GM23338 (cell line): ENCODE results near the gene XYLT1. TPM values are rescaled to one million over a fixed set of nuclear protein-coding genes. Genes with fewer than 3 reads are reported as not detected.

ENCODE experiments used
- ATAC-seq: fragments of 200-7000 bp; cut with Tn5 transposase; 3 replicates; pipeline ENCODE4 v1.9.1; 2020
- DNase-seq: peaks from one replicate; pipeline ENCODE4 v3.0.0-alpha.2; 2015; ENCODE audit warnings: low spot score
- H2AFZ ChIP-seq: fragments of 200-600 bp; sonication (generic); 2 replicates; pipeline ENCODE4 v1.8.0; 2016; ENCODE audit warnings: antibody characterized with exemption, mild to moderate bottlenecking, moderate library complexity
- H3F3A ChIP-seq: fragments of 200-600 bp; sonication (generic); replicated peaks from 2 replicates; pipeline ENCODE4 v1.8.0; 2017; ENCODE audit warnings: antibody characterized with exemption, mixed run types, low read depth
- H3K27ac ChIP-seq: fragments of 200-600 bp; sonication (generic); 2 replicates; pipeline ENCODE4 v1.6.1; 2016; ENCODE audit warnings: low read depth
- H3K27me3 ChIP-seq: fragments of 200-600 bp; sonication (generic); 2 replicates; pipeline ENCODE4 v1.8.0; 2016; ENCODE audit warnings: mild to moderate bottlenecking, mixed run types, moderate library complexity; ENCODE audit not compliant: insufficient read depth
- H3K36me3 ChIP-seq: fragments of 200-600 bp; sonication (generic); 2 replicates; pipeline ENCODE4 v1.8.0; 2016; ENCODE audit warnings: mild to moderate bottlenecking; ENCODE audit not compliant: insufficient read depth
- H3K4me1 ChIP-seq: fragments of 200-600 bp; sonication (generic); 2 replicates; pipeline ENCODE4 v1.8.0; 2016; ENCODE audit warnings: mild to moderate bottlenecking, moderate library complexity; ENCODE audit not compliant: insufficient read depth
- H3K4me2 ChIP-seq: fragments of 200-600 bp; sonication (generic); 2 replicates; pipeline ENCODE4 v1.7.1; 2017; ENCODE audit warnings: mixed run types
- H3K4me3 ChIP-seq: fragments of 200-600 bp; sonication (generic); 2 replicates; pipeline ENCODE4 v1.6.1; 2016; ENCODE audit warnings: mixed run types
- H3K79me2 ChIP-seq: fragments of 200-600 bp; sonication (generic); replicated peaks from 2 replicates; pipeline ENCODE4 v1.8.0; 2017; ENCODE audit warnings: mild to moderate bottlenecking; ENCODE audit not compliant: insufficient read depth
- H3K9me2 ChIP-seq: fragments of 200-600 bp; sonication (generic); 2 replicates; pipeline ENCODE4 v1.8.0; 2017; ENCODE audit not compliant: insufficient read depth
- H4K20me1 ChIP-seq: fragments of 200-600 bp; sonication (generic); replicated peaks from 2 replicates; pipeline ENCODE4 v1.8.0; 2017; ENCODE audit warnings: mild to moderate bottlenecking; ENCODE audit not compliant: insufficient read depth
- H3K27ac Mint-ChIP-seq: 2 replicates; pipeline ENCODE4 v1.8.0; 2020; ENCODE audit warnings: inconsistent platforms, mild to moderate bottlenecking, moderate library complexity, mixed read lengths
- H3K27me3 Mint-ChIP-seq: 3 replicates; pipeline ENCODE4 v1.8.0; 2022; ENCODE audit warnings: low read depth, mild to moderate bottlenecking, moderate library complexity, mixed read lengths, inconsistent platforms; ENCODE audit not compliant: insufficient read depth, poor library complexity
- H3K36me3 Mint-ChIP-seq: 3 replicates; pipeline ENCODE4 v1.8.0; 2021; ENCODE audit warnings: low read depth, mild to moderate bottlenecking, inconsistent platforms, moderate library complexity, mixed read lengths
- H3K4me1 Mint-ChIP-seq: 3 replicates; pipeline ENCODE4 v1.8.0; 2020; ENCODE audit warnings: mild to moderate bottlenecking, inconsistent platforms, mixed read lengths
- H3K4me3 Mint-ChIP-seq: 3 replicates; pipeline ENCODE4 v1.8.0; 2021; ENCODE audit warnings: moderate library complexity, mild to moderate bottlenecking, inconsistent platforms, mixed read lengths
- H3K9me3 Mint-ChIP-seq: 3 replicates; pipeline ENCODE4 v1.8.0; 2020; ENCODE audit warnings: moderate library complexity, mild to moderate bottlenecking, inconsistent platforms, mixed read lengths
- CREB1 ChIP-seq: fragments of 250-450 bp; sonication (Bioruptor Pico); IDR thresholded peaks from 2 replicates; pipeline ENCODE4 v1.5.0; 2020; ENCODE audit warnings: low read depth, mild to moderate bottlenecking, moderate library complexity
- EZH2 ChIP-seq: fragments of 200-600 bp; sonication (generic); IDR thresholded peaks from one replicate; pipeline ENCODE4 v1.8.0; 2017; ENCODE audit warnings: antibody characterized with exemption, mild to moderate bottlenecking, low read depth; ENCODE audit not compliant: unreplicated experiment
- EZH2phosphoT487 ChIP-seq: fragments of 200-600 bp; sonication (generic); IDR thresholded peaks from one replicate; pipeline ENCODE4 v1.8.1; 2018; ENCODE audit warnings: antibody characterized with exemption; ENCODE audit not compliant: unreplicated experiment
- JUNB ChIP-seq: IDR thresholded peaks from one replicate; pipeline ENCODE4 v1.6.1; 2016; ENCODE audit warnings: antibody characterized with exemption; ENCODE audit not compliant: unreplicated experiment
- NANOG ChIP-seq: IDR thresholded peaks from 2 replicates; pipeline ENCODE4 v1.6.1; 2016; ENCODE audit warnings: antibody characterized with exemption, borderline replicate concordance
- POLR2AphosphoS5 ChIP-seq: IDR thresholded peaks from 2 replicates; pipeline ENCODE4 v1.6.1; 2016; ENCODE audit warnings: antibody characterized with exemption, low read depth
- STAT1 ChIP-seq: IDR thresholded peaks from one replicate; pipeline ENCODE4 v1.6.1; 2016; ENCODE audit warnings: antibody characterized with exemption; ENCODE audit not compliant: unreplicated experiment
- ZNF114 ChIP-seq: fragments of 250-450 bp; sonication (Bioruptor Pico); IDR thresholded peaks from 2 replicates; pipeline ENCODE4 v1.5.0; 2020; ENCODE audit warnings: mild to moderate bottlenecking, moderate library complexity
- ZNF331 ChIP-seq: fragments of 250-450 bp; sonication (Bioruptor Pico); IDR thresholded peaks from 2 replicates; pipeline ENCODE4 v1.5.0; 2020; ENCODE audit warnings: low read depth, mild to moderate bottlenecking, moderate library complexity
- polyA plus RNA-seq: library from polyadenylated mRNA; unstranded; fragments of >200 nt; fragmentation: Nextera tagmentation; extraction: Ambion mirVana; gene quantifications from 2 replicates; pipeline ENCODE4 v1.2.1, GENCODE V29; 2016
- total RNA-seq: library from RNA; depleted of rRNA; stranded (reverse); fragments of >200 nt; shearing (Covaris generic); gene quantifications from 2 replicates; pipeline ENCODE4 v1.2.3, GENCODE V29; 2014
- TF ChIP-seq, protein P1 (sequence below): IDR thresholded peaks from 2 replicates; pipeline ENCODE4 v1.6.1; 2016; ENCODE audit warnings: antibody characterized with exemption
- TF ChIP-seq, protein P2 (sequence below), 2 experiments: fragments of 200-600 bp in 1 of 2; sonication (generic) in 1 of 2; conservative IDR thresholded peaks; 2 replicates each; pipeline versions ENCODE4 v1.5.1 to v1.6.1; 2016 to 2017; ENCODE audit warnings: antibody characterized with exemption in 2 of 2, low read depth in 2 of 2, mild to moderate bottlenecking in 2 of 2, moderate library complexity in 1 of 2

XYLT1 gene
- total and polyA plus RNA-seq, 2 experiments from 2014 or later: 3.5 to 24.7 TPM

DNA sequence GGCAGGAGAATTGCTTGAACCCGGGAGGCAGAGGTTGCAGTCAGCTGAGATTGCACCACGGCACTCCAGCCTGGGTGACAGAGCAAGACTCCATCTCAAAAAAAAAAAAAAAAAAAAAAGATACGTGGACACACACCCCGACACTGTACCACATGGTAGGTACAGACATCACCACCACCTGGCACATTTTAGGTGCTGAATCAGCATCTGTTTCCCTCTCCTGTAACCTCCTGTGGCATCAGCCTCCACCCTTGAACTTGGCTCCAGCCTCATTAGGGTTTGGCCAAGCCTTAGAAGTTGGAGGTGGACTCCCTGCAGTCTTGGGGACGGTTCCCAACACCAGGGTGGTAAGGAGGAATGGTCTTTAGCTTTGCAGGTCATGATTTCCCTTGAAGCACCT is 46.0 kb downstream of the XYLT1 start (continued):
- TF ChIP-seq JUNB: no peak
- no peak for TF ChIP-seq STAT1
- no peak for TF ChIP-seq NANOG
- TF ChIP-seq ZNF331 (CRISPR knock-in tag): no peak
- TF ChIP-seq, protein P1, sequence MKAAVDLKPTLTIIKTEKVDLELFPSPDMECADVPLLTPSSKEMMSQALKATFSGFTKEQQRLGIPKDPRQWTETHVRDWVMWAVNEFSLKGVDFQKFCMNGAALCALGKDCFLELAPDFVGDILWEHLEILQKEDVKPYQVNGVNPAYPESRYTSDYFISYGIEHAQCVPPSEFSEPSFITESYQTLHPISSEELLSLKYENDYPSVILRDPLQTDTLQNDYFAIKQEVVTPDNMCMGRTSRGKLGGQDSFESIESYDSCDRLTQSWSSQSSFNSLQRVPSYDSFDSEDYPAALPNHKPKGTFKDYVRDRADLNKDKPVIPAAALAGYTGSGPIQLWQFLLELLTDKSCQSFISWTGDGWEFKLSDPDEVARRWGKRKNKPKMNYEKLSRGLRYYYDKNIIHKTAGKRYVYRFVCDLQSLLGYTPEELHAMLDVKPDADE: no peak
- TF ChIP-seq EZH2: no peak
- no peak for TF ChIP-seq POLR2AphosphoS5
- no peak for TF ChIP-seq CREB1 (CRISPR knock-in tag)

DNA sequence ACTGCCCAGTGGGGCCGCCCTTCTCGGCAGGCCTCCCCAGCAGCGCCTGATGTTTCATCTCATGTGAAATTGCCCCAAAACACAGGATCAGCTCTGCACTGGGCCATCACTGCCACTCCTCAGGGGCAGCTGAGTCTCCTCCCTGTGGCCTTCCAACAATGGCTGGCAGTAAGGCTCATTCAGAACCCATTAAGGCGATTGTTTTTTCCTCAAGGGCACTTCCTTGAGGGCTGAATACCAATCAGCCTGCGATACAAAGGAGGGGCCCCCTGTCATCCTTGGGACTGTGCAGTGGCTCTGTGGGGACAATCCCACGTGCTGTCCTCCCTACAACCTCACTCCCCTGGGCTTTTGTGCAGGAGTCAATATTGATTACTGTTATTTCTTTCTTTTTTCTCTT is 47.5 kb downstream of the XYLT1 start:
- H3K27ac Mint-ChIP-seq: peak overlapping the region; percentile 88; the same call in 1 of the 2 replicates
- H3K27me3 Mint-ChIP-seq: peaks cover 5% of the 10 kb centered on the region
- no peak overlapping the region for H2AFZ ChIP-seq
- peaks cover 1% of the 10 kb centered on the region; the same call in 1 of the 2 replicates for H3K36me3 ChIP-seq
- H3K9me3 Mint-ChIP-seq: peaks cover 4% of the 10 kb centered on the region
- peaks cover 7% of the 10 kb centered on the region; the same call in 1 of the 2 replicates for H3K9me2 ChIP-seq
- no peaks in the 10 kb centered on the region for H4K20me1 ChIP-seq
- H3F3A ChIP-seq: no peaks in the 10 kb centered on the region
- peaks cover 13% of the 10 kb centered on the region for H3K4me1 ChIP-seq
- peaks cover 16% of the 10 kb centered on the region for H3K36me3 Mint-ChIP-seq
- ATAC-seq (peak; percentile 96), DNase-seq (peak; percentile 50)
- peaks cover 28% of the 10 kb centered on the region for H3K4me1 Mint-ChIP-seq
- H3K27ac ChIP-seq: peak overlapping the region; percentile 80
- H3K4me2 ChIP-seq: peak overlapping the region; percentile 69
- H3K79me2 ChIP-seq: peaks cover 76% of the 10 kb centered on the region
- TF ChIP-seq NANOG: peak; percentile 76; the same call in 1 of the 2 replicates
- TF ChIP-seq ZNF114 (CRISPR knock-in tag): no peak
- TF ChIP-seq EZH2: no peak
- TF ChIP-seq, protein P2, sequence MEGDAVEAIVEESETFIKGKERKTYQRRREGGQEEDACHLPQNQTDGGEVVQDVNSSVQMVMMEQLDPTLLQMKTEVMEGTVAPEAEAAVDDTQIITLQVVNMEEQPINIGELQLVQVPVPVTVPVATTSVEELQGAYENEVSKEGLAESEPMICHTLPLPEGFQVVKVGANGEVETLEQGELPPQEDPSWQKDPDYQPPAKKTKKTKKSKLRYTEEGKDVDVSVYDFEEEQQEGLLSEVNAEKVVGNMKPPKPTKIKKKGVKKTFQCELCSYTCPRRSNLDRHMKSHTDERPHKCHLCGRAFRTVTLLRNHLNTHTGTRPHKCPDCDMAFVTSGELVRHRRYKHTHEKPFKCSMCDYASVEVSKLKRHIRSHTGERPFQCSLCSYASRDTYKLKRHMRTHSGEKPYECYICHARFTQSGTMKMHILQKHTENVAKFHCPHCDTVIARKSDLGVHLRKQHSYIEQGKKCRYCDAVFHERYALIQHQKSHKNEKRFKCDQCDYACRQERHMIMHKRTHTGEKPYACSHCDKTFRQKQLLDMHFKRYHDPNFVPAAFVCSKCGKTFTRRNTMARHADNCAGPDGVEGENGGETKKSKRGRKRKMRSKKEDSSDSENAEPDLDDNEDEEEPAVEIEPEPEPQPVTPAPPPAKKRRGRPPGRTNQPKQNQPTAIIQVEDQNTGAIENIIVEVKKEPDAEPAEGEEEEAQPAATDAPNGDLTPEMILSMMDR (conservative IDR thresholded peaks at IDR 0.05; ENCODE audit: low read depth in 2 of 2): no peak
- no peak for TF ChIP-seq ZNF331 (CRISPR knock-in tag)
- no peak for TF ChIP-seq CREB1 (CRISPR knock-in tag)
- H3K27me3 ChIP-seq: no peaks in the 10 kb centered on the region
- no peak overlapping the region for H3K4me3 Mint-ChIP-seq
- H3K4me3 ChIP-seq: no peak overlapping the region

DNA sequence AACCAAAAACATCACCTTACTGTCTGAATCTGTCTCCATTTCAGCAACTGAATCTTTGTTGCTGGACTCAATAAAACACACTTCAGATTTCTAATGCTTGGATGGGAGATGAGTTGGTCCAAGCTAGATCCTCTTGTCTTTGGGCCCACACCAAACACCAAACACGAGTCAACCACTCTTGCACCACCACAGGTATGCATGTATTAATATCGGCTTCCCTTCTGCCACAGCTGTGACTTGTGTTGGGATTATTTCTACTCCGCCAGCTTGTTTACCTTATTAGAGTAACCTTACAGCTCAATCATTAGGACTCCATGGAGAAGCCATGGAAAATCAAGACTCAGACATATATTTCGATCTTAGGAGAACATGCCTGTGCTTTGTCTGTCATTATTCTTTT is 49.9 kb downstream of the XYLT1 start:
- no peak overlapping the region for H3K4me2 ChIP-seq
- no peaks in the 10 kb centered on the region for H4K20me1 ChIP-seq
- H3K27me3 ChIP-seq: no peaks in the 10 kb centered on the region
- no peaks in the 10 kb centered on the region for H3F3A ChIP-seq
- ATAC-seq: no peak
- peaks cover 4% of the 10 kb centered on the region for H3K9me3 Mint-ChIP-seq
- H3K36me3 Mint-ChIP-seq: peaks cover 15% of the 10 kb centered on the region
- peaks cover 27% of the 10 kb centered on the region for H3K4me1 ChIP-seq
- H3K79me2 ChIP-seq: peaks cover 71% of the 10 kb centered on the region
- H3K27ac Mint-ChIP-seq: no peak overlapping the region
- no peak overlapping the region for H3K27ac ChIP-seq
- no peak overlapping the region for H2AFZ ChIP-seq
- H3K9me2 ChIP-seq: peaks cover 7% of the 10 kb centered on the region; the same call in 1 of the 2 replicates
- H3K4me1 Mint-ChIP-seq: peaks cover 47% of the 10 kb centered on the region
- no peak overlapping the region for H3K4me3 Mint-ChIP-seq
- H3K27me3 Mint-ChIP-seq: peaks cover 9% of the 10 kb centered on the region
- no peak for DNase-seq
- H3K4me3 ChIP-seq: no peak overlapping the region
- H3K36me3 ChIP-seq: peaks cover 6% of the 10 kb centered on the region; the same call in 1 of the 2 replicates
- TF ChIP-seq EZH2phosphoT487 (no peak), ZNF114 (CRISPR knock-in tag) (no peak), CREB1 (CRISPR knock-in tag) (no peak), EZH2 (no peak)
